K562 (cell line): ENCODE data around the gene CD276. TPM values are rescaled to one million over a fixed set of nuclear protein-coding genes. Genes with fewer than 3 reads are reported as not detected.

Source experiments
- ATAC-seq: fragments of 200-7000 bp; cut with Tn5 transposase; 3 replicates; pipeline ENCODE4 v1.9.1; 2020; ENCODE audit warnings: moderate library complexity
- BruUV-seq: library from RNA; stranded (reverse); fragments of 400-500 nt; replicated peaks from 2 replicates; lab custom pipeline; 2021; lab: Mats Ljungman, UMichigan
- CTCF ChIA-PET: fragments of 300-600 bp; formaldehyde crosslinking; extraction: SDS; loops from one replicate; lab custom pipeline; 2021; ENCODE audit warnings: low intra/inter-chr PET ratio; lab: Yijun Ruan, JAX
- POLR2A ChIA-PET: fragments of 300-600, 350-650 bp; sonication (Branson Sonifier 250); formaldehyde crosslinking; extraction: SDS; loops from one replicate; lab custom pipeline; 2021; ENCODE audit warnings: antibody characterized with exemption, inconsistent platforms; lab: Yijun Ruan, JAX
- DNase-seq, 4 experiments: peaks; one replicate each; pipeline versions ENCODE4 v3.0.0 to v3.0.0-alpha.2; 2011 to 2018; ENCODE audit warnings: low spot score in 3 of 4, mixed read lengths in 3 of 4; ENCODE audit errors: extremely low read depth in 1 of 4
- FAIRE-seq: peaks from 2 replicates; lab custom pipeline; 2011; peaks lifted over from hg19 to GRCh38; lab: Jason Lieb, UNC
- H2AFZ ChIP-seq: 2 replicates; pipeline ENCODE4 v1.6.0; 2011; ENCODE audit warnings: low read depth, low read length, control low read depth, inconsistent platforms
- H3K27ac ChIP-seq: fragments of 200-600 bp; 3 replicates; pipeline ENCODE4 v1.8.0; 2011; ENCODE audit warnings: low read depth, mild to moderate bottlenecking, control low read depth, inconsistent platforms, low read length, moderate library complexity, mixed read lengths; ENCODE audit errors: extremely low read depth
- H3K27me3 ChIP-seq, 2 experiments: fragments of 300-600 bp in 1 of 2; 2 replicates in 1 of 2; 3 replicates in 1 of 2; pipeline versions ENCODE4 v1.6.0 to v1.8.0; 2011; ENCODE audit warnings: inconsistent platforms in 2 of 2, low read length in 2 of 2, mild to moderate bottlenecking in 1 of 2, mixed read lengths in 1 of 2, moderate library complexity in 1 of 2; ENCODE audit not compliant: control insufficient read depth in 2 of 2, insufficient read depth in 2 of 2
- H3K36me3 ChIP-seq: fragments of 300-600 bp; 3 replicates; pipeline ENCODE4 v1.8.0; 2011; ENCODE audit warnings: mild to moderate bottlenecking, low read length, inconsistent platforms; ENCODE audit not compliant: control insufficient read depth, insufficient read depth
- H3K4me1 ChIP-seq, 2 experiments: fragments of 200-600 bp in 1 of 2; replicated peaks in 1 of 2; 2 replicates in 1 of 2; 3 replicates in 1 of 2; pipeline versions ENCODE4 v1.5.1 to v1.8.0; 2011; ENCODE audit warnings: inconsistent platforms in 2 of 2, low read length in 2 of 2, mild to moderate bottlenecking in 1 of 2, mixed read lengths in 1 of 2, moderate library complexity in 1 of 2; ENCODE audit not compliant: control insufficient read depth in 2 of 2, insufficient read depth in 2 of 2
- H3K4me2 ChIP-seq: 2 replicates; pipeline ENCODE4 v1.6.1; 2011; ENCODE audit warnings: low read length, control low read depth, inconsistent platforms, mixed read lengths; ENCODE audit not compliant: insufficient read depth
- H3K4me3 ChIP-seq: fragments of 200-600 bp; sonication (generic), shearing (Covaris generic); 2 replicates; pipeline ENCODE4 v1.5.1; 2016; ENCODE audit warnings: control low read depth, inconsistent platforms
- H3K79me2 ChIP-seq: fragments of 200-600 bp; 3 replicates; pipeline ENCODE4 v1.8.0; 2011; ENCODE audit warnings: low read length, inconsistent platforms; ENCODE audit not compliant: control insufficient read depth, insufficient read depth
- H3K9ac ChIP-seq, 2 experiments: 2 replicates each; pipeline versions ENCODE4 v1.6.0 to v1.6.1; 2011; ENCODE audit warnings: low read depth in 2 of 2, low read length in 2 of 2, control low read depth in 1 of 2, inconsistent platforms in 1 of 2, mild to moderate bottlenecking in 1 of 2, mixed read lengths in 1 of 2; ENCODE audit not compliant: insufficient read depth in 1 of 2
- H3K9me1 ChIP-seq: one replicate; pipeline ENCODE4 v1.6.0; 2011; ENCODE audit warnings: inconsistent platforms, mild to moderate bottlenecking, low read length, moderate library complexity; ENCODE audit not compliant: control insufficient read depth, insufficient read depth
- H3K9me3 ChIP-seq: replicated peaks from 2 replicates; pipeline ENCODE4 v1.5.1; 2011; ENCODE audit warnings: low read depth, low read length, inconsistent platforms; ENCODE audit not compliant: control insufficient read depth, insufficient read depth
- H4K20me1 ChIP-seq: replicated peaks from 2 replicates; pipeline ENCODE4 v1.6.1; 2011; ENCODE audit warnings: low read length, inconsistent platforms, mixed read lengths; ENCODE audit not compliant: control insufficient read depth, insufficient read depth
- CSDE1 ChIP-seq, 2 experiments: fragments of 450-650 bp; IDR thresholded peaks; 2 replicates each; pipeline ENCODE4 v1.6.1; 2016; ENCODE audit warnings: mild to moderate bottlenecking in 1 of 2
- ESRRB ChIP-seq: fragments of 250-450 bp; sonication (Bioruptor Pico); IDR thresholded peaks from 2 replicates; pipeline ENCODE4 v1.5.0; 2020; ENCODE audit warnings: mild to moderate bottlenecking, moderate library complexity, borderline replicate concordance
- HMG20B ChIP-seq: fragments of 250-450 bp; sonication (Bioruptor Pico); IDR thresholded peaks from 2 replicates; pipeline ENCODE4 v1.5.0; 2021; ENCODE audit warnings: mild to moderate bottlenecking
- JUN ChIP-seq, 2 experiments: sonication (generic) in 1 of 2; formaldehyde crosslinking in 1 of 2; IDR thresholded peaks; 2 replicates each; pipeline versions ENCODE4 v1.6.1 to v1.8.0; 2012 to 2022; ENCODE audit warnings: borderline replicate concordance in 2 of 2, mild to moderate bottlenecking in 2 of 2, improper control_type of control experiment in 1 of 2, low read depth in 1 of 2, low read length in 1 of 2, missing genetic modification reagents in 1 of 2
- NFATC3 ChIP-seq: fragments of 450-650 bp; IDR thresholded peaks from 2 replicates; pipeline ENCODE4 v1.6.1; 2017; ENCODE audit warnings: mild to moderate bottlenecking
- SETDB1 ChIP-seq: IDR thresholded peaks from one replicate; pipeline ENCODE4 v1.6.1; 2012; ENCODE audit warnings: low read length, control low read depth, inconsistent platforms
- WGBS: fragments of 100-300 bp; shearing (Covaris generic); methylation state at CpG from one replicate; pipeline ENCODE4 v1.1.6; 2016; ENCODE audit warnings: low coverage, mixed read lengths; ENCODE audit not compliant: insufficient coverage; ENCODE audit errors: missing lambda C conversion rate; 5-methylcytosine and 5-hydroxymethylcytosine counted together
- in situ Hi-C: fragments of 300-500 bp; cut with MboI; formaldehyde crosslinking; loops from 4 replicates; pipeline ENCODE4 v1.15.0; 2018; ENCODE audit warnings: inconsistent platforms, mixed read lengths
- intact Hi-C: fragments of 100-400 bp; cut with micrococcal nuclease; formaldehyde crosslinking; loops from 2 replicates; pipeline ENCODE4 v1.14.2; 2022
- polyA plus RNA-seq, 8 experiments: library from polyadenylated mRNA; depleted of rRNA in 4 of 8; stranded (reverse) in 5 of 8; unstranded in 3 of 8; fragments of >200 nt; fragmentation: Nextera tagmentation in 2 of 8; fragmentation: Illumina TruSeq in 1 of 8; extraction: Ambion mirVana in 2 of 8; extraction: Trizol in 1 of 8; gene quantifications; 2 replicates each; pipeline versions ENCODE4 v1.2.1 to v1.2.3, GENCODE V29; 2011 to 2014; ENCODE audit warnings: inconsistent platforms in 1 of 8, missing spikeins in 1 of 8
- total RNA-seq, 7 experiments: library from RNA; depleted of rRNA in 6 of 7; stranded (reverse); fragments of >200 nt in 6 of 7; fragmentation: Illumina TruSeq in 2 of 7; extraction: Trizol in 2 of 7; gene quantifications; 2 replicates each; pipeline versions ENCODE4 v1.2.1 to v1.2.3, GENCODE V29; 2011 to 2021; ENCODE audit warnings: low replicate concordance in 1 of 7
- TF ChIP-seq, protein P1 (sequence below): sonication (generic); formaldehyde crosslinking; IDR thresholded peaks from 2 replicates; pipeline ENCODE4 v1.8.1; 2023; ENCODE audit warnings: mild to moderate bottlenecking, missing genetic modification reagents

Gene CD276
- total and polyA plus RNA-seq, 9 of the 15 experiments (the other 6 are each of a cell fraction or from before 2014, with no cell fraction given), result 0.11 to 3.6 (median 2.3) TPM

DNA sequence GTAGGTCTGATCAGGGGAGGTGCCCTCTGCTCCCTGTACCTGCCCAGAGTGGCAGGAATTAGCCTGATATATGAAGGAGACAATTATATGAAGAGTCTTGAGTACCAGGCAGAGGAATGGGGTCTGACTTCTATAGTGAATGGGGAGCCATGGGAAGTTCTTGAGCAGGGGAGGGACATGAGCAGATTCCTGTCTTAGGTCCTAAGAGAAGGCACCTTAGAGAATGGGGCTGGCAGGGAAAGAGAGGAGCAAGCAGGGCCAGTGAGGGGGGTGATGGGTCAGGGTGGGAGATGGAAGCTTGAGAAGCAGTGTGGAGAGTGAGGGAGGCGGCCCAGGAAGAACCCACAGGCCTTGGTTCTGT lies 12.4 kb downstream of the CD276 start:
- H3K4me3 ChIP-seq, result no peak overlapping the region
- no peak for TF ChIP-seq ESRRB (CRISPR knock-in tag)
- TF ChIP-seq CSDE1 (IDR thresholded peaks at IDR 0.05), result no peak
- TF ChIP-seq, protein P1, sequence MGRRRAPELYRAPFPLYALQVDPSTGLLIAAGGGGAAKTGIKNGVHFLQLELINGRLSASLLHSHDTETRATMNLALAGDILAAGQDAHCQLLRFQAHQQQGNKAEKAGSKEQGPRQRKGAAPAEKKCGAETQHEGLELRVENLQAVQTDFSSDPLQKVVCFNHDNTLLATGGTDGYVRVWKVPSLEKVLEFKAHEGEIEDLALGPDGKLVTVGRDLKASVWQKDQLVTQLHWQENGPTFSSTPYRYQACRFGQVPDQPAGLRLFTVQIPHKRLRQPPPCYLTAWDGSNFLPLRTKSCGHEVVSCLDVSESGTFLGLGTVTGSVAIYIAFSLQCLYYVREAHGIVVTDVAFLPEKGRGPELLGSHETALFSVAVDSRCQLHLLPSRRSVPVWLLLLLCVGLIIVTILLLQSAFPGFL, result no peak
- TF ChIP-seq SETDB1, result no peak
- no peak for TF ChIP-seq HMG20B (CRISPR knock-in tag)
- no peak for TF ChIP-seq NFATC3
- no peak for TF ChIP-seq JUN (IDR thresholded peaks at IDR 0.05; ENCODE audit: borderline replicate concordance, low read depth, low read length)
- no peak for TF ChIP-seq JUN (CRISPR knock-in tag; IDR thresholded peaks at IDR 0.05; ENCODE audit: borderline replicate concordance)
- no peaks in the 10 kb centered on the region for H3K9me3 ChIP-seq
- no peaks in the 10 kb centered on the region for H3K79me2 ChIP-seq
- no peaks in the 10 kb centered on the region for H3K36me3 ChIP-seq
- ATAC-seq (no peak), FAIRE-seq (no peak), DNase-seq (no peak)
- 63% methylated on average over 1 of the region's 1 CpG for WGBS
- CTCF ChIA-PET, result interaction anchor here (0.7 kb wide), 1 partner anchor 112 kb away, joined by 8 read pairs; no protein-coding TSS in a partner anchor
- H3K27me3 ChIP-seq, result peaks cover 0 to 19% of the 10 kb centered on the region in 2 experiments; a peak in 3 of 5 replicates
- H3K27ac ChIP-seq, result no peak overlapping the region
- H3K9me1 ChIP-seq, result no peaks in the 10 kb centered on the region
- no peak overlapping the region for H2AFZ ChIP-seq
- no peak overlapping the region; a peak in 1 of 4 replicates for H3K9ac ChIP-seq
- no TSS peak for BruUV-seq
- in situ Hi-C loops (loop anchor here (5.0 kb wide), 1 partner anchor 134 kb away; no protein-coding TSS in a partner anchor), intact Hi-C loops (no loop called here)
- peaks cover 0 to 7% of the 10 kb centered on the region in 2 experiments; a peak in 1 of 5 replicates for H3K4me1 ChIP-seq
- POLR2A ChIA-PET, result interaction anchor here (0.8 to 1.1 kb wide), 2 partner anchors 66 to 903 kb away, joined by 3 read pairs; no protein-coding TSS in a partner anchor
- peaks cover 12% of the 10 kb centered on the region for H4K20me1 ChIP-seq
- no peak overlapping the region for H3K4me2 ChIP-seq
